Measurements from ENCODE around the gene CYP27C1.

Gene CYP27C1

DNA sequence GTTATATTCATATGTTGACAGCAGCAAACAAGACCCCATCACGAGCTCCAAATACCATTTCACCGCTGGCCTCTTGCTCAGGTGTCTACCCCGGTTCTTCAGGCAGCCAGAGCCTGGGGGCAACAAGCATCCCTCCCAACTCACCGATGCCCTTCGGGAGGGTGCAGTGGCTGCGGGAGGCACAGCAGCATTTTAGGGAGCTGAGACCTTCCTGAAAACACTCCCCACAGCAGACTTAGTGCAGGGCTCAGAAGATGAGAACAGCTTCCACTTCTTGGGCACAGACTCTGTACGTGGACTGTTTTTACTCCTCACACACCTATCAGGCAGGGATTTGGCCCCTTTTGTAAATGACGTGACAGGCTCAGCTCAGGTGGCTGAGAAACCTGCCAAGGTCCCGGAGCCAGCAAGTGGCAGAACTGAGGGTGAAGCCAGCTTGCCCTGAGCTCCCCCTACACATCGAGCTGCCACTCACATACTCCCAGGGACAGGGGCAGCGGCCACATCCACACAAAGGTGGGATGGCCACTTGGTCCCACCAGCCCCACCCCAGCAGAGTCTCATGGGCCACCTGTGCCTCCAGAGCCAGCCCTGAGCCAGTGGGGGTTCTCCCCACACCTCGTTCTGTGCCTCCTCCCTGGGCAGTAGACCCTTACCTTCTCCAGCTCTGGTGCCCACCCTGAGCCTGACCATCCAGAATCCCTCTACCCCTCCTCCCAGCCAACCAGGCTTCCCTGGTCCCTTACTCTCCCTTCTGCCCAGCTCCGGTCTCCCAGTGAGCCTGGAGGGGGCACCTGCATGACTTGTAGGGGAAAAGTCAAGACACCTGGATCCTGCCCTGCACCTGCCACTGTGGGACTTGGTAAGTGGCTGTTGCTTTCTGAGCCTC is 28.5 kb downstream of the CYP27C1 start:
- no peak for DNase-seq

DNA sequence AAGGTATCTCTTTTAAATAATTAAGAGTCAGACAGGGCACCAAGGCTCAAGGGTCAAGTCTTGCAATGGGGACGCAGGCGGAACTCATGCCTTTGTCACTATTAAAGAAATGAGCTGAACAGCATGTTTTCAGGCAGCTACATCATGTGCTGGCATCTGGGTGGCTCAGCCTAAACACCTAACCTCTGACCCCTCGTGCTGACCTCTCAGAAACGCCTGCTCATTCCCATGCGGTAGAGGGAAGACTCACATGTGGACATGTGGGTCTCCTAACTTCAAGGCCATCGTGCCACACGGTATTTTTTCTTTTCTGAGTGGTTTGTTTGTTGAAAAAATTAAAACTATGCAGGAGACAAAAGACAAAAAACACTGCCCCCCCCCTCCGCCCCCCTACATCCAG is 31.3 kb downstream of the CYP27C1 start:
- DNase-seq, result no peak

DNA sequence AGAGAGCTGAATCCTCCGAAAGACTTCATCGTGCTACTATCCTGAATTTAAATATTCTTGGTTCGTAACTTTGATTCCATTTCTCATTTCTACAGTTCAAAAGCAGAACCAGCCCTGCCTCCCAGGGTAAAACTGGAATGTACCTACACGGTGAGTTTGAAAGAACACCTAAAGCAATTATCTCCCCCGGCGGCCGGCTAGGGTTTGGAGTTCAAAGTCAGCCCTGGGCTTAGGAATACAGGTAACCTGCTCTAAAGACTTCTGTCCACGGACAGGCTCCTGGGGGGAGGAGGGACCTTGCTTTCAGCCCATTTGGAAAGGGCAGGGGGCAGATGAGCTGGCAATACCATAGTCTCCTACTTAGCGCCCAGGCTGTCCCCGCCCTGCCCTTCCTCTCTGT is 32.3 kb downstream of the CYP27C1 start:
- DNase-seq, result no peak

DNA sequence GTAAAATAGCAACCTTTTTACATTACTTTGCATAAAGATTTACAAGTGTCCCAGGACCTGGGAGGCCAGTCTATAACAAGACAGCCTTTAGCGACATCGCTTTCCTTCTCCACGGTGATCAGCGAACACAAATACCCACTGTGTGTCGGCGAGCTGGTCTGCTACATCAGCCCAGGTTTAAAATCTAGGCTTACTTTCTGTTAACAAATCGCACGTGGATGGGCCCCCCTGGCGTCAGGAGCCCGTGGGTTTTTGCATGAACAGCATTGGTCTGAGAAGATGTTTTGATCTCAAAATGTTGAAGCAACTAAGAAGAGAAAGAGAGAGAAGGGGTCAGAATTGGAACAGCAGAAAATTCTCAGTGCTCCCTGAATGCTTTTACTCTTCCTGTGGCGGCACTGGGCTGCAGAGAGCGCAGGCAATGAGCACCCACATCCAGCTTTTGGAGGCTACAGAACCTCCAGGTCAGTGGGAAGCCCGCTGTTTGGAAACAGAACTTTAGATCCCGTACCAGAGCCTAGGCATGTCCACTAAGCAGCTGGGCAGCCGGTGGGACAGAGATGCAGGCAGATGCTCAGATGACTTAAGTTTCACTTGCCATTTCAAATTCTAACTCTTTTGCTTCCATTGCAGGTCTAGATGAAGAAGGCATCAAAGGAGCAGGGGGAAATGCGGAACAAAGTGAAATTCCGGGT is 32.9 kb downstream of the CYP27C1 start:
- no peak for DNase-seq

DNA sequence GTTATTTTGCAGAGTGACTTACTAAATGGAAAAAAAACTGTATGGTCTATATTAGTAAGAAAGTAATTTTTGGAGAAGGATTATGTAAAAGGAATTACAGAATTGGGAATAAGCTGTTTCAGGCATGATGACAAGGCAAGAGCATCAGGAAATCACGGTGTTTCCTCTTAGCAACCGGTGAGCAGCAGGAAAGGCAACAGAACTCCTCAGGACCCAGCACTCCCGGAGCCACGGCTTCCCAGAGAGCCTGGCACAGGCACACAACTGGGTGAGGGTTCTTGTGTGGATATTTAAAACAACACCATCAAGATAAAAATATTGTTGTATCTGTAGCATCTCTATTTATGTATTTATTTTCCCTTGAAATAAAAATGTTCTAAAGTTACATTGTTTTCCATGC is 34.4 kb downstream of the CYP27C1 start:
- DNase-seq, result no peak

DNA sequence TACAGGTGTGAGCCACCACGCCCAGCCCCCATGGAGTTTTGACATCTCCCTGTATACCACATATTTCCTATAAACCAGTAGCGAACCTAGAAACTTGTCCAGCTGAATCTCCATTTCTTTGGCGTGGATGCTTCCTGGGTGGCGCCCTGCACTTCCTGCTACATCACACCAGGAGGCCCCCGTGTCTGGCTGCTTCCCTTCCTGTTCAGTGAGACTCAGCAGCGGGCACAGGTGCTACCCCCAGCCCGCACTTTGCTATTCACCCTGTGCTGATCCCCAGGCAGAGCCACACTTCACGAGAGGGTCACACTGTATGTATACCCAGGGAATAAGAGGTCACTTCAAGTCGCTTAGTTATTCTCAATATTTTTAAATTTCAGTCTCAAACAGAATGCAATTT is 35.0 kb downstream of the CYP27C1 start:
- no peak for DNase-seq

DNA sequence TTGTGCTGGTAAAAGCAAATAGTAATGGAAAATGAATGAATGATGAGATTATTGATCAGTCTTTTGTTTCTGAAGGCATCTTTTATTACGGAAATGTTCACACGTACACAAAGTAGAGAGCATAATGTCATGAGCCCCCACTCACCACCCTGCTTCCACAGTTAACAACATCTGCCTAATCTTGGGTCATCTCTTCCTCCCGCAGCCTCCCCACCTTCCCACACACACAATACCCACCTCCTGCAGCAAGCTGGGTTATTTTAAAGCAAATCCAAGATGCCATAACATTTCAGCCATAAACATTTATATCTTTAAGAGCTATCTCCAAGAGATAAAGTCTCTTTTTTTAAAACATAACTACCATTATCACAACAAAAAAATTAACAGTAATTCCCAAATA is 36.3 kb downstream of the CYP27C1 start:
- DNase-seq, result no peak

DNA sequence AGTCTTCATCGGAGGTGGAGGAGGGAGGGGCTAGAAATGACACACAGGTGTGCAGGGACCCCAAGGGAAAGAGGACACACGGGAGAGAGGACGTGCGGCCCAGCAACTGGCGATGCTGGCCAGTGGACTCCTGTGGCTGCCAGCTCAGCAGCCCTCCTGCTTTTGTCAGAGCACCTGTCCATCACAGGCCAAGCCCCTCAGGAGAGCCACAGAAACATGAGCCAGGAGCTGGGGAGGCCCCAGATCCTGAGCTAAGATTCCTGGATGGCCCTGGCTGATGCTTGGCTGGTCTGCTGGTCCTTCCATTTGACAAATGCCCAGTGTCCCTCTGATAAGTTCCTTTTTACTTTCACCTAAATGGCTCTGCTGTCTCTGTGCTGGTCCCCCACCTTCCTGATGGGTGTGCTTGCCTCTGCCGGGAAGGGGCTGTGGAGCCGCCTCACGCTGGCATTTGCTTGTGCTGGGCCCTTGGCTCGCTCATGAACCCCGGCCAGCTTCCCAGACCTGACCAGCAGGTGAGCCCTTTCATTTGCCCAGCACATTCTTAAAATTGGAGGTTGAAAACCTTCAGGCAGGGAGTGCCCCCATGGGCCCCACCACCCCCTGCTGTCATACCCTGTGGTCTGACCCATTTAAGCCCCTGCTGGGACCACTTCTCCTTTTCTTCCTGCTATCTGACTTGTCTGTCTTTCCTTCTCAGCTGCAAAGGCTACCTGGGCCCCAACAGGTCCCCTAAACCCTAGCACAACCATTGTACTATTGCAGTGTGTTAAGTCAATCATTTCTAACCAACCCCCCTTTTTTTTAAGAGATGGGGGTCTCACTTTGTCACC is 37.3 kb downstream of the CYP27C1 start:
- DNase-seq, result no peak

DNA sequence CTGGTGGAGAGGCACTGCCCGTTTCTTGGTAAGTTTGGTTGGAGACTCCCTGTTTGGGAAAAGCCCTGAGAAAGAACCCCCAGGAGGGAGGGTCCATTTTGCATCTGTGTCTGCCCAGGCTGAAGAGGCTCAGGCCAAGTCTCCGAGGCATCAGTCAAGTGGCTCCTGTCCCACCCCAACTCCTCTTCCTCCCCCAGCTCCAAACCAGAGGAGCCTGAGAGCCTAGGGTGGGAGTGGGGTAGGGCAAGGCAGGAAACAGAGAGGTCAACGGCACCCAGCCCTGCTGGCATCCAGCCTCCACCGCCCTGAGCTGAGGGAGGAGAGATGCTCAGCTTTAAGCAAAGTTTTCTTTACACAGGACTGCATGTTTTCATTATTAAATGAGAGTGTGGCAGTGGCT is 38.2 kb downstream of the CYP27C1 start:
- no peak for DNase-seq

DNA sequence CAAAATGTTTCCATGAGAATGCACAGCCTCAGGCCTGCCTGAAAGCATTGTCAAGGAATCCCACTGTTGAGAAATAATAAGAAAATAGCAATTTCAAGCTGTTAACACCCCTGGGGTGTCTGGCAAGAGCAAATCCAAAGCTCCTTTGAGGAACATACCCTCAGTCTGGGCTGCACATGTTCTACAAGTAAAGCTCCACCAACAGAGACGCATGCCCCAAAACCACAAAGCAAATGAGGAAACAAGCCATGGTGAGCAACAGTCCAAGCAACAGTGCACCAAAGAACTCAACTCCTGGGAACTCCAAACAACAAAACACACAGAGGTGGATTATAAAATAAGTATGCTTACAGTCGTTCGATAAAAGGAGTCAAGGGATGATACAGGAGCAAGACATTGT is 40.3 kb downstream of the CYP27C1 start:
- no peak for DNase-seq

DNA sequence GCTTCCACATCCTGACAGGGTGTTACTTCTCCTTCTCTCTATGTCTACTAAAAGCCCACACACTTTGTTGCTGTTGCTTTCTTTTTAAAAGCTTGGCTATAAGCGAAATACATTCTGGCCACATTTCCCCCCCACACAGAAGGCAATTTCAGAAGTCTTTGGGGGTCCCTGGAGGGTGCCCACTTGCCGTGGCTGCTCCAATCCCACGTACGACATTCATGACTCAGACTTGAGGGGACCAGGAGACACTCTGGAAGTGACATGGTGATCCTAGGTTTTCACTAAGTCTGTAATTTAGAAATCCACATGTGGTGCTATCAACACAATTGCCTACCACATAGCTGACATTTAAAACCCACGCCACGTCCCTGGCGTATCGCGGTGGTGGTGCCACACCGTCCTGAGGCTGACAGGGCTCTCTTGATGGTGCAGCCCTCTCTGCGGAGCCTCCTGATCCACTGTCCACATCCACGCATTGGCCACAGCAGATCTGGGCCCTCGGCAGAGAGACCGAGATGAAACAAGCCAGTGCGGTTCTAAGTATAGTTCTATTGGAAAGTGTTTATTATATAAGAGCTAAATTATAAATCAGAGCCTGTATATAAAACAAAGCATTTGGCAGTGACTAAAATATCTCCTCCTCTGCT is 42.4 kb downstream of the CYP27C1 start:
- no peak for DNase-seq

DNA sequence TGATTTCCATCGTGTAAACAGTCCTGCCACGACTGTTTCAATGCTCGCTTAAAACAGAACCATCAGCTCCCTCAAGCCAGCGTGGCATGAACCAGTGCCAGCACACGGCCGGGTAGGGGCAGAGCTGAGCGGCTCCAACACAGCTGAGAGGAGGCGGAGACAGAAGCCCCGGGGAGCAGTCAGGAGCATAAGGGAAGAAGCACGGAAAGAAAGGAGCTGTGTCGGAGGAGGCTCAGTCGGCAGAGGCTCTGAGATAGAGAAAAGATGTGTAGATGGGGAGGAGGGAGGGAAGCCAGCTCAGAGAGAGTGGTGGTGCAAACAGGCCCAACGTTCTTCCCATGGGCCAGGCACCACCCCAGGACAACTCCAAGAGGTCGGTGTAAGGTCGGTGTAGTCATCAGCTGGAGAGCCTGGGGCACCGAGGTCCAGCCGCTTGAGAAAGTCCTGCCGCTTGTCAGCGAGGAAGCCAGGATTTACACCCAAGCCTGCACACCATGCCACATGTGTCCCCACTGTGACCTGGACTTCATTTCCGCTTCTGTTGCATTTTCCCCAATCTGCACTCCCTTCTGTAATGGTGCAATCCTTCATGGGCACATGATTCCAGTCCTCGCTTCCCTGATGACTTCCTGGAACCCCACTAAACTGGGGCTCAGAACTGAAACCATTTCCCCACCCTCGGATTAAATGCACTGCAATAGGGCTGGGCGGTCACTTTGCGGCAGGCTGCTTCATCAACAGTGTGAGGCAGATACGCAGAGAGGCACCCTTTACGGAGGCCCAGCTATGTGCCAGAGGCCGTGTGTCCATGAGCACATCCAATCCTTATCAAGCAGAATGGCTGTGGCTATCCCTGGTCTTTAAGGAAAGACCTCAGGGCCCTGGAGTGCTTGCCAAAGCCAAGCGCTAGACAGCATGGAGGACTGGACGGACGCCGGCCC is 43.5 kb downstream of the CYP27C1 start:
- DNase-seq, result no peak

DNA sequence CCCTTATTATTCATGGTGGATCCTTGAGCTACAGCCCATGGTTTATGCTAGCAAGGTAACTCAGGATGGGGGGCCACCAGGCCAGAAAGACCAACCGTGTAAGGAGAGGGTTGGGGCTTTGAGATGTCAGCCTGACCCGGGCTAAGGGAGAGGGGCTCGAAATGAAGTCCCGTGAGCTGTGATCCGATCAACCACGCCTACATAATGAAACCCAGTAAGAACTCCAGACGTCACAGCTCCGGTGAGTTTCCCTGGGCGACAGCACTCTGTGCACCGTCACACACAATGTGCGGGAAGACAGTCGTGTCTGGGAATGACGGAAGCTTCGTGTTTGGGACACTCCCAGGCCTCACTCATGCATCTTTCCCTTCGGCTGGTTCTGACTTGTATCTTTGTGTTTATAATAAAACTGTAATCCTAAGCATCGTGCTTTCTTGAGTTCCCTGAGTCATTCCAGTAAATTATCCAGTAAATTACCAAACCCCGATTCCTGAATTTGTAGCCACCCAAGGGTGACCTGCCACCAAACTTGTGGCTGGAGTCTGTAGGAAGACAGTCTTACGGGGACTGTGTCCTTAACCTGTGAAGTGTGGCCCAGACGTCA is 44.2 kb downstream of the CYP27C1 start:
- no peak for DNase-seq

DNA sequence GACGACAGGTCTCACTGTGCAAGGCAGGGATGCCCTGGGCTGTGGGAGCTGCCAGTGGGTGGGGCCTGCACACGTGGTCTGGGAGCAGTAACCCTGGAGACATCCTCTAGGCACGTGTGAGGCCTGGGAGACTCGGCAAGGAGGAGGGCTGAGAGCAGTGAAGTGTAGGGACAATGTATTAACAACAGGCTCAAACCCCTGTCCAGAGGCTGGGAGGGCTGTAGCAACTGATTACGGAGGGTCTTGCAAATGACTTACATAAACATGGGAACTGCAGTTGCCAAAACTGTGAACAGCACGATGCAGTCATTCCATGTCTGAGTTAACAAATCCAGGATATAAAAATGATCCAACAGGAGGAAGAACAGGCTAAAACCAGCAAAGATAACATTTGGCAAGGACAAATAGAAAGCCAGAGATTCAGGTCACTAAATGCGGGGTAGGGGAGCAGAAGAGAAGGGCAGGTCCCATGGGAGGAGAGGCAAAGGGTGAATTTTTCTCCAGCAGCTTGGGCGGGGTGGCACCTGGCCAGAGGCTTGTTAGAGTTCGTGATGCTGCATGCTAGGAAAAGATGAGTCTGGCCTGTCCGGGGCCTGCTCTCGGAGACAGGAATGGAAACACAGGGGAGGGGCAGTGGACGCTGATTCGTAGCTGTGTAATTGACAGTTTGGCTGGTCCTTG is 44.9 kb downstream of the CYP27C1 start:
- no peak for DNase-seq

DNA sequence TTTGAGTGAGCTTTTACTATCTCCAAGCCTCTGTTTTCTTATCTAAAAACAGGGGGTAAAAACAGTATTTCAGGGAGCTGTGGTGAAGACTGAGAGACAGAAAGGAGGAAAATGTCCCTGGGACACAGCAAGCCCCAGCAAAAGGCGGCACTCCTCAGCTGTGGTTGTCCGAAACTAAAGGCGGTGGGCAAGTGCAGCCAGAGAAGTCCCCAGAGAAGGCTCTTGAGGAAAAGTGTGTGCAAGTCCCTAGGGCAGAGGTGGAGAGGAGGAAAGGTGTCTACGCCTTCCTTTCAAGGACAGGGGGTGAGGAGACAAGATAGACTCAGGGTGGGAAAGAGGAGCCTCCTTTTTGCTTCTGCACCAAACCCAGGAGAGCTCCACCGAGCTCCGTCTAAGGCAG is 45.5 kb downstream of the CYP27C1 start:
- no peak for DNase-seq

DNA sequence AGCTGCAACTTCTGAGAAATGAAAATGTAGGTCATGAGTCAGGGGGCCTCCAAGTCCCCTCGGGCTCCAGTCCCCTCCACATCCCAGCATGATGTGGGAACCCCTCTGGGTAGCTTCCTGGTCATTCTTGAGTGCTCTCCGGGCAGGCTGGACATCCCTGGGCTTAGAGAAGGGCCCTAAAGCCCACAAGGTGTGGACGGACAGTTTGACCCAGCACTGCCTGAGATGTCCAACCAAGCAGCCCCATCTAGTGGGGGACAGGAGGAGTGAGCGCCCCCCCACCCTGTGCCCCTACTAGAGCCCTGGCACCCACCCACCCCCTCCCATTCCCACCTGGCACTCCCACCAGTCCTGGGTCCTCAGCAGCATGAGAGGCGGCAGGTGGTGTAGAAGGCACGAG is 46.0 kb downstream of the CYP27C1 start:
- no peak for DNase-seq

DNA sequence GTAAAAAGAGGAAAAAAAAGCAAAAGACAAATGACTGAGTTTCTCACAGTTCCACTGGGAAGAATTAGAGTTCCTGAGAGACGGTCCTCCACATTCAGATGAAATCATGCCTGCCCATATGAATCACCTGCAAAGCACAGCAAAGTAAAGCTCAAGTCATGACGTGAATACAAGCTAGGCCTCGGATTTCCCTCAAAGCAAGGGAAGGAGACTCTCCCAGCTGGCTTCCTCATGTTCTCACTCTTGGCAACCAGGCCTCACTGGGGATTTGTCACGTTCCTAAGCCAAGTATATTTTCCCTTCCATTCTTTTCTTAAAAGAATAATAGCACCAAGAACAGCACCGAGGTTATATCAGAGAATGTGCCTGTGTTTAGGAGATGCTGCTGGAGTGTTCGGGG is 47.0 kb downstream of the CYP27C1 start:
- no peak for DNase-seq

DNA sequence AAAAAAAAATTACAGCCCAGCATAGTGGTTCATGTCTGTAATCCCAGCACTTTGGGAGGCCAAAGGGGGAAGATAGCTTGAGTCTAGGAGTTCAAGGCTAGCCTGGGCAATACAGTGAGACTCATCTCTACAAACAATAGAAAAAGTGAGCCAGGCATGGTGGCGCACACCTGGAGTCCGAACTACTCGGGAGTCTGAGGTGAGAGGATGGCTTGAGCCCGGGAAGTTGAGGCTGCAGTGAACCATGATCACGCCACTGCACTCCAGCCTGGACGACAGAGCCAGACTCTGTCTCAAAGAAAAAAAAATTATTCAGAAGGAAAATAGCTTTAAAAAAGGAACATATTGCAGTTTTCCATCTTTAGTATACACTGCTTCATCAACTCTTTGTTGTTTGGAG is 47.8 kb downstream of the CYP27C1 start:
- no peak for DNase-seq

DNA sequence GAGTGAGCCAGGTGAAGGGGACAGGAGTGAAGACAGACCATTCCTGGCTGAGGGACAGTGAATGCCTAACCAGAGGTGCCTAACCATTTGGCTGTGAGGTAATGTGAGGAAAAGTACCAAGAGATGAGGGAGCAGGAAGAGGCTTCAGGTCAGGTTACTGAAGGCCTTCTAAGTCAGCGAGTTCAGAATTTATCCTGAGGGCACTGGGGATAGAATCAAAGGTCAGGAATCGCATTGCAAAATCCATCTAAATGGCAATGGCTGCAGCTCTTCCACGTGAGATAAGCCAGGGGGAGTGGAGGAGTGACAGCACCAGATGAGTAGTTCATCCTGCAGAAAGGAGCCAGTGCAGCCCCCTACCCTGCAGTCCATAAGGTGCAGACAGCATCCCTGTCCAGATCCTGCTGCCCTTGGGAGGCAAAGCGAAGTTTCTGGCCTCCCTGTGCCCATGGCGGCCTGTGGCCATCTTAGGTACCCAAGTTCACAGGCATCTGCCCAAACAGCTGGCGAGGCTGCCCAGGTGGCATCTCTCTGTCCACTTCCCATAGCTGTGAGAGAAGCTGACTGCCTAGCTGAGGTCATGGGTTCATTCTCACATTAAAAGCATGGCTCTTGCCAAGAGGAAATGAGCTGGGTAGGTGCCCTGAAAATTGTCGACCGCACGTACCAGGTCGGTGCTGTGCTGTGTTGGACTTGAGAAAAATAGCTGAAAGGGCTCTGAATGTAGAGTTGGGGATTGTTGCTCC is 49.5 kb downstream of the CYP27C1 start:
- no peak for DNase-seq

DNA sequence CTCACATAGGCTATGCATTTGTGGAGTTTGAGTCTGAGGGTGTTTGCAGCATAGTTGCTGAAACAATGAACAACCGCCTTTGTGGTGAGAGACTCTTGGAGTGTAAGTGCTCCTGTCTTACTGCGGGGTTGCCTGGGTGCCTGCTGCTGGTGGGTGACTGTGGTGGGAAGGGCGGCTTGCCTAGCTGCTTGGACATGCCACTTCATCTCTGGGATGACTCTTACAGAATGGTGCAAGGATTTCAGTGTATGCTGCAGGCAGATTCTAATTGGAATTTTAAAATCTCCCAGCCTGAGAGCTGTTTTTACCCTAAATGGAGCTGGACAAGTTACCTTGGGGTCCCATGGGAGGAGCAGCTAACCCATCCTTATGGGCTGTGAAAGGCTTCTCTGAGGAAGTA is 50.1 kb downstream of the CYP27C1 start:
- DNase-seq, result no peak

Measured in activated CD4-positive, alpha-beta T cell treated with anti-CD3 and anti-CD28 coated beads for 1 hour (primary cell).